Measurements from ENCODE around the gene CARMIL3. TPM values are rescaled to one million over a fixed set of nuclear protein-coding genes. Genes with fewer than 3 reads are reported as not detected.

Gene CARMIL3
- total RNA-seq, 6 experiments from 2014 or later, result 0.18 to 1.9 (median 0.29) TPM

DNA sequence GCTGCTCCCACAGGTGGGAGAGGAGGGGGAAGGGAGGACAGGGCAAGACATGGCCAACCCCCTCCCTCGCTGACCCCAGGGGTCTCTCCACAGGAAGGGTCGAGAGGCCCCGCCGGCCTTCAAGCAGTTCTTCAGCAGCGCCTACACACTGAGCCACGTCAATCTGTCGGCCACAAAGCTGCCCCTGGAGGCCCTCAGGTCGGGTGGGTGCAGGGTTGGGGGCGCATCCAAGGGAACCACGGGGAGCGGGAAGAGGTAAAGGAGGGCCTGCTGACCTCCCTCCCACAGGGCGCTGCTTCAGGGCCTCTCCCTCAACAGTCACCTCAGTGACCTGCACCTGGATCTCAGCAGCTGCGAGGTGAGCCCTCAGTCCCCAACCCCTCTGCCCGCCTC lies 6.1 kb downstream of the CARMIL3 start:
- H3K36me3 ChIP-seq, result no peaks in the 10 kb centered on the region
- no peak for ATAC-seq
- no peak for TF ChIP-seq POLR2A (IDR thresholded peaks at IDR 0.05)
- TF ChIP-seq, protein P1, sequence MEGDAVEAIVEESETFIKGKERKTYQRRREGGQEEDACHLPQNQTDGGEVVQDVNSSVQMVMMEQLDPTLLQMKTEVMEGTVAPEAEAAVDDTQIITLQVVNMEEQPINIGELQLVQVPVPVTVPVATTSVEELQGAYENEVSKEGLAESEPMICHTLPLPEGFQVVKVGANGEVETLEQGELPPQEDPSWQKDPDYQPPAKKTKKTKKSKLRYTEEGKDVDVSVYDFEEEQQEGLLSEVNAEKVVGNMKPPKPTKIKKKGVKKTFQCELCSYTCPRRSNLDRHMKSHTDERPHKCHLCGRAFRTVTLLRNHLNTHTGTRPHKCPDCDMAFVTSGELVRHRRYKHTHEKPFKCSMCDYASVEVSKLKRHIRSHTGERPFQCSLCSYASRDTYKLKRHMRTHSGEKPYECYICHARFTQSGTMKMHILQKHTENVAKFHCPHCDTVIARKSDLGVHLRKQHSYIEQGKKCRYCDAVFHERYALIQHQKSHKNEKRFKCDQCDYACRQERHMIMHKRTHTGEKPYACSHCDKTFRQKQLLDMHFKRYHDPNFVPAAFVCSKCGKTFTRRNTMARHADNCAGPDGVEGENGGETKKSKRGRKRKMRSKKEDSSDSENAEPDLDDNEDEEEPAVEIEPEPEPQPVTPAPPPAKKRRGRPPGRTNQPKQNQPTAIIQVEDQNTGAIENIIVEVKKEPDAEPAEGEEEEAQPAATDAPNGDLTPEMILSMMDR (IDR thresholded peaks at IDR 0.05), result no peak
- H3K4me3 ChIP-seq, result no peak overlapping the region
- no peaks in the 10 kb centered on the region for H3K9me3 ChIP-seq
- intact Hi-C loops (cut with DNase I), result loop anchor here (5.0 kb wide), 1 partner anchor 34 kb away; the partner anchor contains the start of gene PCK2 (in 2 of the 2)
- no CpG with 5 or more reads among the region's 14 CpGs for WGBS (ENCODE audit: insufficient coverage, low coverage, low lambda C conversion rate, missing lambda C conversion rate)
- DNase-seq, result peak in 1 of 3 donors; percentile 42
- H3K27ac ChIP-seq, result no peak overlapping the region
- H3K4me1 ChIP-seq, result peaks cover 0 to 43% (median 14%) of the 10 kb centered on the region in 4 donors
- no peaks in the 10 kb centered on the region for H3K27me3 ChIP-seq

- no peaks in the 10 kb centered on the region for H3K36me3 ChIP-seq
- 3% methylated on average over 4 of the region's 7 CpGs for WGBS (ENCODE audit: insufficient coverage, low coverage, low lambda C conversion rate, missing lambda C conversion rate)
- no peaks in the 10 kb centered on the region for H3K27me3 ChIP-seq
- H3K4me3 ChIP-seq, result no peak overlapping the region
- intact Hi-C loops (cut with DNase I), result loop anchor here (5.0 kb wide), 1 partner anchor 34 kb away; the partner anchor contains the start of gene PCK2 (in 2 of the 2)
- H3K9me3 ChIP-seq, result no peaks in the 10 kb centered on the region
- no peak for TF ChIP-seq POLR2A (IDR thresholded peaks at IDR 0.05)
- TF ChIP-seq, protein P1 (IDR thresholded peaks at IDR 0.05), result peak; percentile 75 to 95 (median 86)
- no peak overlapping the region for H3K27ac ChIP-seq
- H3K4me1 ChIP-seq, result peaks cover 0 to 48% (median 17%) of the 10 kb centered on the region in 4 donors
- ATAC-seq (peak; percentile 64 to 83 (median 72)), DNase-seq (peak in 2 of 3 donors; percentile 71 to 84)
Measured at GRCh38 chr14:24058260-24058950, 6.6 kb downstream of the CARMIL3 start.

- TF ChIP-seq, protein P1 (IDR thresholded peaks at IDR 0.05), result no peak
- no peak for TF ChIP-seq POLR2A (IDR thresholded peaks at IDR 0.05)
- DNase-seq (peak in 1 of 3 donors; percentile 46), ATAC-seq (no peak)
- Histone ChIP-seq H3K27me3 (no peaks in the 10 kb centered on the region), H3K9me3 (no peaks in the 10 kb centered on the region), H3K27ac (no peak overlapping the region), H3K36me3 (no peaks in the 10 kb centered on the region), H3K4me1 (peaks cover 0 to 54% (median 20%) of the 10 kb centered on the region in 4 donors), H3K4me3 (no peak overlapping the region)
- 74% methylated on average over 4 of the region's 10 CpGs for WGBS (ENCODE audit: insufficient coverage, low coverage, low lambda C conversion rate, missing lambda C conversion rate)
- intact Hi-C loops (cut with DNase I), result loop anchor here (5.0 kb wide), 1 partner anchor 33 kb away; the partner anchor contains the start of gene PCK2 (in 2 of the 2)
Measured at GRCh38 chr14:24058951-24059475, 7.2 kb downstream of the CARMIL3 start.

DNA sequence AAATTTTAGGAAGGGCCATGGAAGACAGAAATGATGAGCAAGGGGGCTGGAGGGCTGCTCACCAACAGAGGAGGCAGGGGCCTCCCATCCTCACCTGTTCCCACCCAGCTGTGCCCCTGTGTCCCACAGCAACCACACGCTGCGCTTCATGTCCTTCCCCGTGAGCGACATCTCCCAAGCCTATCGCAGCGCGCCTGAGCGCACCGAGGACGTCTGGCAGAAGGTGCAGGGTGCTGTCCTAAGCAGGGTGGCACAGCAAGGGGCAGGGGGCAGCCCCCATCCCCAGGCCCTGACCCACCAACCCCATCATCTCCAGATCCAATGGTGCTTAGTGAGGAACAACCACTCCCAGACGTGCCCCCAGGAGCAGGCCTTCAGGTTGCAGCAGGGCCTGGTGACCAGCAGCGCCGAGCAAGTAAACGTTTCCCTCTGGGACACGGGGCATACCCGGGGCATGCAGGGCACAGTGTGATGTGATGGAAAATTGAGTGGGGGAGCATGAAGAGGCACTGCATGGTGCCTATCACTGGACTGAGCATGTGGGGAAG lies 8.1 kb downstream of the CARMIL3 start:
- WGBS (ENCODE audit: insufficient coverage, low coverage, low lambda C conversion rate, missing lambda C conversion rate), result 78% methylated on average over 6 of the region's 16 CpGs
- H3K4me1 ChIP-seq, result peaks cover 0 to 59% (median 24%) of the 10 kb centered on the region in 4 donors
- ATAC-seq (no peak), DNase-seq (peak in 1 of 3 donors; percentile 38)
- no peaks in the 10 kb centered on the region for H3K36me3 ChIP-seq
- intact Hi-C loops (cut with DNase I), result loop anchor here (5.0 to 10.0 kb wide), 2 partner anchors 32 to 105 kb away; partner anchors contain the start of genes PCK2 (in 2 of the 2) and IRF9 (in 1 of the 2)
- H3K27me3 ChIP-seq, result no peaks in the 10 kb centered on the region
- H3K4me3 ChIP-seq, result no peak overlapping the region
- TF ChIP-seq POLR2A (IDR thresholded peaks at IDR 0.05), result no peak
- TF ChIP-seq, protein P1 (IDR thresholded peaks at IDR 0.05), result no peak
- no peaks in the 10 kb centered on the region for H3K9me3 ChIP-seq
- no peak overlapping the region for H3K27ac ChIP-seq

Measured in right lobe of liver (tissue), 6 donors.